ENCODE data around the gene LMBR1L. TPM values are rescaled to one million over a fixed set of nuclear protein-coding genes. Genes with fewer than 3 reads are reported as not detected.

LMBR1L gene
- total and polyA plus RNA-seq, 2 of the 13 experiments (the other 11 are each of a cell fraction or from before 2014, with no cell fraction given) = 12.2 to 65.9 TPM

- TF ChIP-seq POGK (CRISPR knock-in tag; conservative IDR thresholded peaks at IDR 0.05) = no peak
- TF ChIP-seq, protein P1, sequence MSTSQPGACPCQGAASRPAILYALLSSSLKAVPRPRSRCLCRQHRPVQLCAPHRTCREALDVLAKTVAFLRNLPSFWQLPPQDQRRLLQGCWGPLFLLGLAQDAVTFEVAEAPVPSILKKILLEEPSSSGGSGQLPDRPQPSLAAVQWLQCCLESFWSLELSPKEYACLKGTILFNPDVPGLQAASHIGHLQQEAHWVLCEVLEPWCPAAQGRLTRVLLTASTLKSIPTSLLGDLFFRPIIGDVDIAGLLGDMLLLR (CRISPR knock-in tag; IDR thresholded peaks at IDR 0.05) = no peak
- TF ChIP-seq SIX1 (CRISPR knock-in tag; IDR thresholded peaks at IDR 0.05; ENCODE audit: borderline replicate concordance) = no peak
- no peak for TF ChIP-seq HES4 (CRISPR knock-in tag; IDR thresholded peaks at IDR 0.05; ENCODE audit: borderline replicate concordance)
- TF ChIP-seq ZNF24 (IDR thresholded peaks at IDR 0.05) = no peak
- TF ChIP-seq ZFP82 (CRISPR knock-in tag; IDR thresholded peaks at IDR 0.05; ENCODE audit: borderline replicate concordance) = no peak
- TF ChIP-seq ZNF605 (CRISPR knock-in tag; IDR thresholded peaks at IDR 0.05) = peak; percentile 16; the same call in 1 of the 2 replicates
- TF ChIP-seq TRIM24 (CRISPR knock-in tag; IDR thresholded peaks at IDR 0.05) = no peak
- TF ChIP-seq FOXA3 (CRISPR knock-in tag; IDR thresholded peaks at IDR 0.05) = no peak
- no peak for TF ChIP-seq EHMT2 (IDR thresholded peaks at IDR 0.05; ENCODE audit: borderline replicate concordance, low read depth, low read length)
- TF ChIP-seq NBN (conservative IDR thresholded peaks at IDR 0.05) = no peak
- TF ChIP-seq SMC3 (IDR thresholded peaks at IDR 0.05; ENCODE audit: low read length) = peak; percentile 62
- TF ChIP-seq ZNF451 (CRISPR knock-in tag; IDR thresholded peaks at IDR 0.05) = no peak
- TF ChIP-seq TOE1 (CRISPR knock-in tag; IDR thresholded peaks at IDR 0.05) = no peak
- TF ChIP-seq CEBPB (IDR thresholded peaks at IDR 0.05; ENCODE audit: borderline replicate concordance, low read depth, low read length) = no peak
- TF ChIP-seq ZNF775 (CRISPR knock-in tag; IDR thresholded peaks at IDR 0.05; ENCODE audit: borderline replicate concordance) = no peak
- no peak for TF ChIP-seq ZNF207 (IDR thresholded peaks at IDR 0.05; ENCODE audit: borderline replicate concordance)
- TF ChIP-seq, protein P2, sequence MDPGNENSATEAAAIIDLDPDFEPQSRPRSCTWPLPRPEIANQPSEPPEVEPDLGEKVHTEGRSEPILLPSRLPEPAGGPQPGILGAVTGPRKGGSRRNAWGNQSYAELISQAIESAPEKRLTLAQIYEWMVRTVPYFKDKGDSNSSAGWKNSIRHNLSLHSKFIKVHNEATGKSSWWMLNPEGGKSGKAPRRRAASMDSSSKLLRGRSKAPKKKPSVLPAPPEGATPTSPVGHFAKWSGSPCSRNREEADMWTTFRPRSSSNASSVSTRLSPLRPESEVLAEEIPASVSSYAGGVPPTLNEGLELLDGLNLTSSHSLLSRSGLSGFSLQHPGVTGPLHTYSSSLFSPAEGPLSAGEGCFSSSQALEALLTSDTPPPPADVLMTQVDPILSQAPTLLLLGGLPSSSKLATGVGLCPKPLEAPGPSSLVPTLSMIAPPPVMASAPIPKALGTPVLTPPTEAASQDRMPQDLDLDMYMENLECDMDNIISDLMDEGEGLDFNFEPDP (CRISPR knock-in tag; conservative IDR thresholded peaks at IDR 0.05) = no peak
- no peak for TF ChIP-seq ZFP37 (CRISPR knock-in tag; IDR thresholded peaks at IDR 0.05; ENCODE audit: borderline replicate concordance)
- TF ChIP-seq, protein P3, sequence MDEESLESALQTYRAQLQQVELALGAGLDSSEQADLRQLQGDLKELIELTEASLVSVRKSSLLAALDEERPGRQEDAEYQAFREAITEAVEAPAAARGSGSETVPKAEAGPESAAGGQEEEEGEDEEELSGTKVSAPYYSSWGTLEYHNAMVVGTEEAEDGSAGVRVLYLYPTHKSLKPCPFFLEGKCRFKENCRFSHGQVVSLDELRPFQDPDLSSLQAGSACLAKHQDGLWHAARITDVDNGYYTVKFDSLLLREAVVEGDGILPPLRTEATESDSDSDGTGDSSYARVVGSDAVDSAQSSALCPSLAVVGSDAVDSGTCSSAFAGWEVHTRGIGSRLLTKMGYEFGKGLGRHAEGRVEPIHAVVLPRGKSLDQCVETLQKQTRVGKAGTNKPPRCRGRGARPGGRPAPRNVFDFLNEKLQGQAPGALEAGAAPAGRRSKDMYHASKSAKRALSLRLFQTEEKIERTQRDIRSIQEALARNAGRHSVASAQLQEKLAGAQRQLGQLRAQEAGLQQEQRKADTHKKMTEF (CRISPR knock-in tag; IDR thresholded peaks at IDR 0.05) = no peak
- 0 out of 4 replicates have a peak, but pooled peaks of 1 of the 2 experiments have one; percentile 52 for TF ChIP-seq KLF16 (CRISPR knock-in tag; IDR thresholded peaks at IDR 0.05)
- TF ChIP-seq, protein P4, sequence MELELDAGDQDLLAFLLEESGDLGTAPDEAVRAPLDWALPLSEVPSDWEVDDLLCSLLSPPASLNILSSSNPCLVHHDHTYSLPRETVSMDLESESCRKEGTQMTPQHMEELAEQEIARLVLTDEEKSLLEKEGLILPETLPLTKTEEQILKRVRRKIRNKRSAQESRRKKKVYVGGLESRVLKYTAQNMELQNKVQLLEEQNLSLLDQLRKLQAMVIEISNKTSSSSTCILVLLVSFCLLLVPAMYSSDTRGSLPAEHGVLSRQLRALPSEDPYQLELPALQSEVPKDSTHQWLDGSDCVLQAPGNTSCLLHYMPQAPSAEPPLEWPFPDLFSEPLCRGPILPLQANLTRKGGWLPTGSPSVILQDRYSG (CRISPR knock-in tag; IDR thresholded peaks at IDR 0.05) = no peak
- no peak for TF ChIP-seq ZNF3 (CRISPR knock-in tag; IDR thresholded peaks at IDR 0.05)
- TF ChIP-seq TSC22D2 (CRISPR knock-in tag; IDR thresholded peaks at IDR 0.05; ENCODE audit: borderline replicate concordance) = no peak
- TF ChIP-seq SMARCC2 (IDR thresholded peaks at IDR 0.05) = no peak
- TF ChIP-seq NFE2 (CRISPR knock-in tag; IDR thresholded peaks at IDR 0.05) = no peak
Measured at GRCh38 chr12:49088150-49088931, 22.3 kb downstream of the LMBR1L start (continued).
